Measurements from ENCODE around the gene ERO1B.
A peak's percentile ranks its signal among the peaks of the same experiment; 100 is the strongest.
"Not testable (repeated sequence)": the region's sequence is repeated elsewhere in the genome, so short reads cannot be mapped to it uniquely, and the experiment has no call there.

The ERO1B gene

GRCh38 chr1:236186471-236186870 is 95.3 kb downstream of the ERO1B start:
- not testable (repeated sequence) for DNase-seq (ENCODE audit: low read depth)

- DNase-seq (ENCODE audit: low read depth): no peak
Observed at GRCh38 chr1:236185687-236186086, 96.1 kb downstream of the ERO1B start.

- peak; percentile 33 for DNase-seq (ENCODE audit: low read depth)
Observed at GRCh38 chr1:236181059-236181458, 100.7 kb downstream of the ERO1B start.

GRCh38 chr1:236179634-236180033 is 102.1 kb downstream of the ERO1B start:
- DNase-seq (ENCODE audit: low read depth): no peak

GRCh38 chr1:236176337-236177336 is 105.1 kb downstream of the ERO1B start:
- no peak for DNase-seq (ENCODE audit: low read depth)

- no peak for DNase-seq (ENCODE audit: low read depth)
Observed at GRCh38 chr1:236175642-236176336, 106.0 kb downstream of the ERO1B start.

- DNase-seq (ENCODE audit: low read depth): no peak
Observed at GRCh38 chr1:236173174-236173767, 108.5 kb downstream of the ERO1B start.

GRCh38 chr1:236172041-236172579 is 109.6 kb downstream of the ERO1B start:
- DNase-seq (ENCODE audit: low read depth): no peak

GRCh38 chr1:236168716-236169429 is 112.9 kb downstream of the ERO1B start:
- peak; percentile 19 for DNase-seq (ENCODE audit: low read depth)

- no peak for DNase-seq (ENCODE audit: low read depth)
Observed at GRCh38 chr1:236167578-236167977, 114.2 kb downstream of the ERO1B start.

- DNase-seq (ENCODE audit: low read depth): no peak
Observed at GRCh38 chr1:236167154-236167553, 114.6 kb downstream of the ERO1B start.

- DNase-seq (ENCODE audit: low read depth): no peak
Observed at GRCh38 chr1:236166041-236166440, 115.7 kb downstream of the ERO1B start.
